Measurements from ENCODE around the gene MYO1A. TPM values are rescaled to one million over a fixed set of nuclear protein-coding genes. Genes with fewer than 3 reads are reported as not detected.

The MYO1A gene
- total and polyA plus RNA-seq, 5 donors: 0.02 to 0.43 (median 0.32) TPM; not detected in 1

GRCh38 chr12:56998981-56999380, 50.9 kb downstream of the MYO1A start:
- no peak overlapping the region for H3K27ac ChIP-seq (ENCODE audit: low read length)
- 73% methylated on average over 4 of the region's 4 CpGs for WGBS
- no peaks in the 10 kb centered on the region for H3K9me3 ChIP-seq (ENCODE audit: control insufficient read depth, low read length)
- no peak overlapping the region for H3K4me3 ChIP-seq (ENCODE audit: low read length)
- DNase-seq (no peak), ATAC-seq (no peak)
- no peaks in the 10 kb centered on the region for H3K27me3 ChIP-seq (ENCODE audit: control insufficient read depth, insufficient read depth)
- peaks cover 2% of the 10 kb centered on the region for H3K4me1 ChIP-seq (ENCODE audit: control insufficient read depth, insufficient read depth, low read length)
- intact Hi-C loops (cut with DNase I): loop anchor here in 1 of 4 donors (10.0 kb wide), 1 partner anchor 234 kb away; the partner anchor contains the start of gene HSD17B6

- 73% methylated on average over 6 of the region's 6 CpGs for WGBS
- H3K4me1 ChIP-seq (ENCODE audit: control insufficient read depth, insufficient read depth, low read length): peaks cover 2% of the 10 kb centered on the region
- H3K27me3 ChIP-seq (ENCODE audit: control insufficient read depth, insufficient read depth): no peaks in the 10 kb centered on the region
- H3K27ac ChIP-seq (ENCODE audit: low read length): no peak overlapping the region
- intact Hi-C loops (cut with DNase I): loop anchor here in 1 of 4 donors (10.0 kb wide), 1 partner anchor 234 kb away; the partner anchor contains the start of gene HSD17B6
- no peak overlapping the region for H3K4me3 ChIP-seq (ENCODE audit: low read length)
- ATAC-seq: no peak
- H3K9me3 ChIP-seq (ENCODE audit: control insufficient read depth, low read length): no peaks in the 10 kb centered on the region
- DNase-seq: no peak
Observed at GRCh38 chr12:56998316-56998715, 51.6 kb downstream of the MYO1A start.

- DNase-seq: peak in 1 of 3 donors; percentile 67
- no peaks in the 10 kb centered on the region for H3K27me3 ChIP-seq (ENCODE audit: control insufficient read depth, insufficient read depth)
- ATAC-seq: peak; percentile 38 to 61
- H3K4me1 ChIP-seq (ENCODE audit: control insufficient read depth, insufficient read depth, low read length): peaks cover 2% of the 10 kb centered on the region
- no peaks in the 10 kb centered on the region for H3K9me3 ChIP-seq (ENCODE audit: control insufficient read depth, low read length)
- H3K27ac ChIP-seq (ENCODE audit: low read length): no peak overlapping the region
- H3K4me3 ChIP-seq (ENCODE audit: low read length): no peak overlapping the region
- 60% methylated on average over 12 of the region's 12 CpGs for WGBS
- intact Hi-C loops (cut with DNase I): loop anchor here in 1 of 4 donors (10.0 kb wide), 1 partner anchor 232 kb away; the partner anchor contains the start of gene HSD17B6
Observed at GRCh38 chr12:56996793-56997545, 53.0 kb downstream of the MYO1A start.

- Histone ChIP-seq H3K4me3 (ENCODE audit: low read length) (no peak overlapping the region), H3K27me3 (ENCODE audit: control insufficient read depth, insufficient read depth) (no peaks in the 10 kb centered on the region), H3K27ac (ENCODE audit: low read length) (no peak overlapping the region), H3K9me3 (ENCODE audit: control insufficient read depth, low read length) (no peaks in the 10 kb centered on the region), H3K4me1 (ENCODE audit: control insufficient read depth, insufficient read depth, low read length) (no peaks in the 10 kb centered on the region)
- intact Hi-C loops (cut with DNase I): loop anchor here in 1 of 4 donors (10.0 kb wide), 1 partner anchor 231 kb away; the partner anchor contains the start of gene HSD17B6
- DNase-seq (no peak), ATAC-seq (no peak)
- 91% methylated on average over 11 of the region's 11 CpGs for WGBS
Observed at GRCh38 chr12:56995930-56996496, 53.9 kb downstream of the MYO1A start.

- ATAC-seq (no peak), DNase-seq (no peak)
- H3K4me1 ChIP-seq (ENCODE audit: control insufficient read depth, insufficient read depth, low read length): no peaks in the 10 kb centered on the region
- no peak overlapping the region for H3K4me3 ChIP-seq (ENCODE audit: low read length)
- intact Hi-C loops (cut with DNase I): loop anchor here in 1 of 4 donors (10.0 kb wide), 1 partner anchor 231 kb away; the partner anchor contains the start of gene HSD17B6
- WGBS: 94% methylated on average over 26 of the region's 26 CpGs
- no peaks in the 10 kb centered on the region for H3K27me3 ChIP-seq (ENCODE audit: control insufficient read depth, insufficient read depth)
- H3K9me3 ChIP-seq (ENCODE audit: control insufficient read depth, low read length): no peaks in the 10 kb centered on the region
- H3K27ac ChIP-seq (ENCODE audit: low read length): no peak overlapping the region
Observed at GRCh38 chr12:56995201-56995929, 54.6 kb downstream of the MYO1A start.

GRCh38 chr12:56994231-56994746, 55.6 kb downstream of the MYO1A start:
- H3K4me3 ChIP-seq (ENCODE audit: low read length): no peak overlapping the region
- H3K9me3 ChIP-seq (ENCODE audit: control insufficient read depth, low read length): no peaks in the 10 kb centered on the region
- H3K27ac ChIP-seq (ENCODE audit: low read length): no peak overlapping the region
- intact Hi-C loops (cut with DNase I): loop anchor here in 1 of 4 donors (10.0 kb wide), 1 partner anchor 229 kb away; the partner anchor contains the start of gene HSD17B6
- DNase-seq (no peak), ATAC-seq (no peak)
- H3K4me1 ChIP-seq (ENCODE audit: control insufficient read depth, insufficient read depth, low read length): no peaks in the 10 kb centered on the region
- no peaks in the 10 kb centered on the region for H3K27me3 ChIP-seq (ENCODE audit: control insufficient read depth, insufficient read depth)
- WGBS: 62% methylated on average over 10 of the region's 10 CpGs

GRCh38 chr12:56993346-56993745, 56.6 kb downstream of the MYO1A start:
- no peak overlapping the region for H3K4me3 ChIP-seq (ENCODE audit: low read length)
- DNase-seq (no peak), ATAC-seq (no peak)
- H3K4me1 ChIP-seq (ENCODE audit: control insufficient read depth, insufficient read depth, low read length): no peaks in the 10 kb centered on the region
- 75% methylated on average over 10 of the region's 10 CpGs for WGBS
- no peaks in the 10 kb centered on the region for H3K27me3 ChIP-seq (ENCODE audit: control insufficient read depth, insufficient read depth)
- H3K27ac ChIP-seq (ENCODE audit: low read length): no peak overlapping the region
- intact Hi-C loops (cut with DNase I): loop anchor here in 1 of 4 donors (10.0 kb wide), 1 partner anchor 229 kb away; the partner anchor contains the start of gene HSD17B6
- H3K9me3 ChIP-seq (ENCODE audit: control insufficient read depth, low read length): no peaks in the 10 kb centered on the region

GRCh38 chr12:56991319-56992246, 58.3 kb downstream of the MYO1A start:
- peaks cover 6% of the 10 kb centered on the region for H3K4me1 ChIP-seq (ENCODE audit: control insufficient read depth, insufficient read depth, low read length)
- no peak overlapping the region for H3K27ac ChIP-seq (ENCODE audit: low read length)
- DNase-seq (peak; percentile 54 to 87 (median 85)), ATAC-seq (peak; percentile 62 to 71)
- no peak overlapping the region for H3K4me3 ChIP-seq (ENCODE audit: low read length)
- H3K27me3 ChIP-seq (ENCODE audit: control insufficient read depth, insufficient read depth): no peaks in the 10 kb centered on the region
- no peaks in the 10 kb centered on the region for H3K9me3 ChIP-seq (ENCODE audit: control insufficient read depth, low read length)
- 68% methylated on average over 8 of the region's 8 CpGs for WGBS
- intact Hi-C loops (cut with DNase I): loop anchor here in 1 of 4 donors (10.0 kb wide), 1 partner anchor 227 kb away; the partner anchor contains the start of gene HSD17B6

- Histone ChIP-seq H3K4me3 (ENCODE audit: low read length) (no peak overlapping the region), H3K27me3 (ENCODE audit: control insufficient read depth, insufficient read depth) (no peaks in the 10 kb centered on the region), H3K4me1 (ENCODE audit: control insufficient read depth, insufficient read depth, low read length) (peaks cover 6% of the 10 kb centered on the region), H3K9me3 (ENCODE audit: control insufficient read depth, low read length) (no peaks in the 10 kb centered on the region), H3K27ac (ENCODE audit: low read length) (no peak overlapping the region)
- DNase-seq (no peak), ATAC-seq (peak; percentile 23 to 47)
- 43% methylated on average over 7 of the region's 7 CpGs for WGBS
- intact Hi-C loops (cut with DNase I): loop anchor here in 1 of 4 donors (10.0 kb wide), 1 partner anchor 226 kb away; the partner anchor contains the start of gene HSD17B6
Observed at GRCh38 chr12:56990648-56991318, 59.1 kb downstream of the MYO1A start.

Data from right cardiac atrium (tissue), 5 donors.